Effector CD8-positive, alpha-beta T cell (primary cell): Measurements from ENCODE around the gene DNAAF8.

Experiments used
- DNase-seq: peaks from one replicate; lab custom pipeline; 2025; lab: John Stamatoyannopoulos, UW
- total RNA-seq, 4 experiments: gene quantifications; one replicate each; lab custom pipeline; 2026; lab: John Stamatoyannopoulos, UW

DNAAF8 gene
- total RNA-seq: 0 to 1.1 (median 0.24) reads per million in 4 experiments

DNA sequence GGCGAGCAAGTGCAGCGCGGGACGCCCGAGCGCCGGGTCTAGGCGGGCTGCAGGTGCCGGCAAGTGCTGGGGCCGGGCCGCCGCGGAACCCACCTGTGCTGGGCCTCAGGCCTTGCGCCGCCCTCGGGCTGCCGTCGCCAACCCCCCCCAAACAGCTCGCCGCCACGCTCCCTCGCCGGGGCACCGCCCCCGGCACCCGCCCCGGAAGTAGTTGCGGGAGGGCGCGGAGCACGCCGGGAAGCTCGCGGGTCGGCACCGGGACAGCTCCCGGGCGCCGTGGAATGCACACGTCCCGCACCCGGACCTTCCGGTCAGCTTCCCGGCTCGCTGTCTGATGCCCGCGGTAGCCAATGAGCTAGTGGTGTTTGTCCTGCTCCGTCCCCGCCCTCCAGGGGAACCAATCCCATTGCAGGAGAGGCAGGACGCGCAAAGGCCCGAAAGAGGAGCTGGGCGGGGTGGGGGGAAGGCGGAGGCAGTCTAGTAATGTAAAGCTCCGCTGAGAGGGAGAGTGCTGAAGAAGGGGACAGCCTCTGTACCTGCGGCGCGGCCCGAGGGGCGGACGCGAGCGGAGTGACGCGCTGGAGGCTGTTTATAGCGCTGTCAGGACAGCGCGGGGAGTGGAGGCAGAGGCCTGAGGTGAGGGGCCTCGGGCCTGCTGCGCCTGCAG, at the start of gene DNAAF8, which contains the start of gene ANKS3:
DNAAF8 (plus strand) TSS at position 475 of the 667 bp plus-strand sequence. CDS start 1,978 bp downstream, outside the sequence.
ANKS3 (minus strand) TSS at position 209 of the 667 bp plus-strand sequence. CDS start 4,122 bp downstream, outside the sequence.
- DNase-seq: peak; percentile 75

GRCh38 chr16:4684763-4685162, 49.6 kb upstream of the DNAAF8 start:
- DNase-seq: no peak

DNA sequence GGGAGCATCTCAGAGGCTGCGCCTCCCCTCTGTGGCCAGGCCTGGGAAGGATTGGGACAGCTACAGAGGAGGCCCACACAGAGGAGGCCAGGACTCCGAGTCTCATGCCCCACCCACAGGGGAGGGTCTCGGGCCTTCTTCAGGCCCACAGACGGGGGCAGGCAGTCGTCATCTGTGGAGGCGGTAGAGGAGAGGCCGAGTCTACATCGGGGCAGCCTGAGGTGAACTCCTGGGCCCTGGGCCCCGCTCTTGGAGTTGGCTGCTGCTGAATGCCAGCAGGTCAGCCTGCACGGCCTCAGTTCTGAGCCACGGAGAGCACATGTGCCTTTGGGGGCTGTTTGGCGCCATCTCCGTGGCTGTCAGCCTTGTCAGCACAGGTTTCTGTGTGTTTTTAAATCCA, 49.0 kb upstream of the DNAAF8 start:
- no peak for DNase-seq

DNA sequence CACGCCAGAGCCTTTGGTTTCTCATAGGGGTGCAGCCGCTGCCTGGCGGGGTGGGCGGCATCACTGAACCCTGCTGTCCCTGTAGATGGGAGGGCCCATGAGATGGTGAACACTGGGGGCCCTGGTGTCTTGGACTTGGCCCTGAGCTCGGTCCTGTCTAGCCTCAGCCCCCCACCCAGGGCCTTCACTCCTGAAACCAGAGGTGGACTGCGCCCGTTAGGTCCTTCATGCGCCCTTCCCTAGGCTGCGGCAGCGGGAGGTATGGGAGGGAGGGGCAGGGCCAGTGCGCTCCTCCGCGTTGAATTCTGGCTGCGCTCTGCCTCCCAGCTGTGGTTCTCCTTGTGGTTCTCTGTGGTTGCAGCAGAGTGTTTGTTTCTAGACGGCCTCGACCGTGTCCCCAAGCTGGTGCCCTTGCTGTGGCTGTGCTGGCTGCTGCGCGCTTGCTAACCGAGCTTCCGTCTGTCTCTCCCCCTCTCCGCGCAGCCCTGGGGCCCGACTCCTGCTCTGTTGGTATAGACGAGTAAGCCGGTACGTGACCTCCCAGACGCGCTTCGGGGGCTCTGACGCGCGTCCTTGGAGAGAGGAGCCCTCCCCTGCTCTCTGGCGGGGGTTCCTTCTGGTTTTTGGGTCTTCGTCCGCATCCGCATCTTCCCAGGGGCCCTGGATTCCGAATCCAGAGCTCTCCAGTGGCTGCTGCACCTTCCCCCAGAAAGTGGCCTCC, 48.4 kb upstream of the DNAAF8 start:
- no peak for DNase-seq

DNA sequence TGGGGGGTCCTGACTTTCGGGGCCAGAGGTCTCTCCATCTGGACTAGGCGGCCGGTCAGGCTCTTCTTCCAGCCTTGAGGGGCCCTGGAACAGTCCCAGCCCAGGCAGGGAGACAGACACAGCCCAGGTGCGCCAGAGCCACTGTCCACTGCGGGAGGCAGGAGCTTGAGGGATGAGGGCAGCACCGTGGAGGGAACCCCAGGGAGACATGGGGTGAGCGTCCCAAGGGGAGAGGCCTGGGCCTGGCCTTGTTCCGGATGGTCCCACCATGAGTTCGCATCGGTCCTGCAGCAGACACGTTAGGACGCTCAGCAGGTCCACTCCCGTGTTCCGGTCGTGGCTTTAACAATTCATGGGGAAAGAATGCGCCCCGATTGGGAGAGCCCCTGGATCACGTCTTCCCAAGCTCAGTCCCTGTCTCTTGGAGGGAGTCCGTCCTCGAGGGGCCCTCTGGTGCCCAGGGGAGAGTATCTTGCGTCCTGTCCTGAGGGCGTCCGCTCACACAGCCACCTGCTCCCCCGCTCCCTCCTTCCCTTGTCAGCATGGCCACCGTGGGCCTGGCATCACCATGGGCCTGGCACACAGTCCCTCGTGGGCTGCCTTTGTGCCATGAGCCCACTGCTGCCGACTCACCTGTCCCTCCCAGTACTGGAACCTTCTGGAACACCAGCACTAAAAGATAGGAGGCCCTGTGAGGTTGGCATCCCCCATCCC, 47.7 kb upstream of the DNAAF8 start:
- no peak for DNase-seq

GRCh38 chr16:4687416-4687815, 46.9 kb upstream of the DNAAF8 start:
- DNase-seq: no peak

- no peak for DNase-seq
Observed at GRCh38 chr16:4687946-4688673, 46.2 kb upstream of the DNAAF8 start.

- DNase-seq: no peak
Observed at GRCh38 chr16:4688674-4689045, 45.7 kb upstream of the DNAAF8 start.

- DNase-seq: no peak
Observed at GRCh38 chr16:4689091-4689671, 45.2 kb upstream of the DNAAF8 start.

GRCh38 chr16:4689864-4690704, 44.3 kb upstream of the DNAAF8 start:
- no peak for DNase-seq

DNA sequence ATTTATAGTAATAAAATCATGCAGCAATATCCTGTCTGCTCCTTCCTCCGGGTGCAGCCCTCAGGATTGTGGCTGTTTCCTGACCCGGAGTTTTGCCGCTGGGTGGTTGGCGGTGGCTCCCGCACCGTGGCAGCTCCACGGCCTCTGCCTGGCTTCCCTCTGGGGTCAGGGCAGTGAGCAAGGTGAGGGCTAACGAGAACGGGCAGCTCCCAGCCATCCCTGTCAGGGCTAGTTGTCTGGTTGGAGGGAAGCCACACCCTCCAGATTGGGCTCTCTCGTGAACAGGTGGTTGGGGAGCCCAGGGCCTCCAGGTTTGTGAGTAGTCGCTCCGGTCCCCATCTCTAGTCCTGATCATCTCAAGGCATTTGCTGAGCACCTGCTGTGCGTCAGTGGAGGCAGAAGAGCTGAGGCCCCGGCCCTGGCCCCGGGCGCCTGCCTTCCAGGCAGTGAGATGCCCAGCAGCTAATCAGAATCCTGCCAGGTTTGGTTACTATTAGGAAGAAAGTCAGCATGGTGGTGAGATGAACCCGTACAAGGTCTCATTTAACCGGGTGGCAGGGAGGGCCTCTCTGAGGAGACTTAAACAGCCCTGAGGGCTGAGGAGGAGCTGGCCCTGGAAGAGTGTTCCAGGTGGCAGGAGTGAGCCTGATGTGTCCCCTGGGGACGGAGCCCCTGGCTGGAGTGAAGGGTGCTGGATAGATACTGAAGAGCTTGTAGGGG, 43.2 kb upstream of the DNAAF8 start:
- DNase-seq: no peak

- DNase-seq: no peak
Observed at GRCh38 chr16:4691666-4692412, 42.5 kb upstream of the DNAAF8 start.

DNA sequence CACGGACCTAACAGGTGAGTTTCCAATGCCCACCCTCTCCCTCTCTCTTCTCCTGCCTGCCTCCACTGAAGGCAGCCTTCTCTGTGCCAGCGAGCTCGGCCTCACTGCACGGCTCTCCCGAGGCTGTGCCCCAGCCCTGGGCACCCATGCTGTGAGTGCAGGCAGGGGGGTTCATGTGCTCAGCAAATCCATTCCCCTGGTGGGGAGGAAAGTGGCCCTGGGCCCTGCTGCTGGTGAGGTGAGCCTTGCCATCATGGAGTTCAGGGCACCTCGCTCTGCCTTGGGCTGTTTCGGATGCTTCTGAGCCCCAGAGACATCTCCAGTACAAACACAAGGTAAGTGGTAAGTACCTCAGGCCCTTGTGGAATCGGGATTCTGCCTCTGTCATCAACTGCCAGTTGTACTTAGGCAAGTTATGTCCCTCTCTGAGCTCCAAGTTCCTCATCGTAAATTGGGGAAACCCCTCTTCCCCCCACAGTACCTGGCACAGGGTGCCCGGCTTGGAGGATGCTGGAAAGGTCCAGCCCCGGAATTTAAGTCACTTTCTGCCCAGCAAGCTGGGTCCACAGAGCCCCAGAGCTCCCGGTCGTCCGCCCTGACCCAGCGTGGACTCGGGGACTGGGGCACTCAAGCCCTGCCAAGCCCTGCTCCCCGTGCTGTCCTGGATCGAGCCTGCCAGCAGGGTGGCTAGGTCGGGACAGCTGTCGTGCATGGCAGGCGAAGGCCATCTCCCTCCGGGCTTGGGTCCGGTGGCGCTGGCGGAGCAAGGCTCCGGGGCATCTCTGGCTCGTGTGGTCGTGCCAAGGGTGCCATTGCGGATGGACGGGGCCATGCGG, 41.7 kb upstream of the DNAAF8 start:
- DNase-seq: no peak

GRCh38 chr16:4693296-4693955, 40.9 kb upstream of the DNAAF8 start, which contains the start of gene NUDT16L1:
NUDT16L1 (plus strand) TSS chr16:4693562; CDS start chr16:4693727, 165 bp downstream.
- peak; percentile 95 for DNase-seq

DNA sequence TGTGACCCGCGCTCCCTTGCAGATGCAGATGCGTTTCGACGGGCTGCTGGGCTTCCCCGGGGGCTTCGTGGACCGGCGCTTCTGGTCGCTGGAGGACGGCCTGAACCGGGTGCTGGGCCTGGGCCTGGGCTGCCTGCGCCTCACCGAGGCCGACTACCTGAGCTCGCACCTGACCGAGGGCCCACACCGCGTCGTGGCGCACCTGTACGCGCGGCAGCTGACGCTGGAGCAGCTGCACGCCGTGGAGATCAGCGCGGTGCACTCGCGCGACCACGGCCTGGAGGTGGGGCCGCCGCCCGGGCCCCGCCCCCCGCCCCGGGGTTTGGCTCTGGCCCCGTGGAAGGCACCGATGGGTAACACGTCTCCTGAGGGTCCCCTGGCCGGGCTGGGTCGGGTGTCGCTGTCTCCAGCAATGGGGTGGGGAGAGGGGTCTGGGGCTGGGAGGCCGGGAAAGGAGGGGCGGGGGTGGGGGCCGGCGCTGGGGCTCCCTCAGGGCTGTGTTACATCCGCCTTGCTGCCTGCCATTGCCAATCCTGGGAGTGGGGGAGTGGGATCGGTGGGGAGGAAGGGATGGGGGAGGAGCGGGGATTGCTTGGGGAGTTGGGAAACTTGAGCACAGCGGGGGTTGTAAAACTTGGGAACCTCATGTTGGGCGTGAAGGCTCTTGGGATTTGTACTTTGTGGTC, 40.2 kb upstream of the DNAAF8 start:
- peak; percentile 23 for DNase-seq

DNA sequence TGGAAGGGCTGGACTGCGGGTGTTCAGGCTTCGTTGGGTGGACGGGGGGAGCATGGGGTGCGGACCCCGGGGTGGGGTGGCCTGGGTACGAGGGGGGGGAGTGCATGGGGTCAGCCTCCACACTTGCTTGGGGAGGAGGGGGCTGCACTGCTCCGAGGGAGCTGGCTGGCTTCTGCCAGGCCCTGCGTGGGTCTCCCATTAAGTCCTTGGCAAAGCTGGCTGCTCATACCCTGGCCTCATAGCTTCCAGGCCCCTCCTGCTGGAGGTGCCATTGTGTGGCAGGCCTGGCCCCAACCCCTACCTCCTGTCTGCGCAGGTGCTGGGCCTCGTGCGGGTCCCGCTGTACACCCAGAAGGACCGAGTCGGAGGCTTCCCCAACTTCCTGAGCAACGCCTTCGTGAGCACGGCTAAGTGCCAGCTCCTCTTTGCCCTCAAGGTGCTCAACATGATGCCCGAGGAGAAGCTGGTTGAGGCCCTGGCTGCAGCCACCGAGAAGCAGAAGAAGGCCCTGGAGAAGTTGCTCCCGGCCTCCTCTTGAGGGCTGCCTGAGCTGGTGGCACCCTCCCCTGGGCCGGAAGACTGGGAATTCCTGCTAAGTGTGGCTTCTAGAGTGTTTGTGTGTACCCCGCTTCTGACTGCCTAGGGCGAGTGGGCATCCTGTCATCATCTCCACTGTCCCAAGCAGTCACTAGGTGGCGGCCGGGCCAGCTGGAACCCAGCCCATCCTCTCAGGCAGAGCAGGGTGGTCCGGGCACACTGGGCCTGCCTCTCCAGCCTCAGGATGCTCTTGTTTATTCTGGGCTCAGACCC, 39.5 kb upstream of the DNAAF8 start:
- no peak for DNase-seq
